PFSK-1 (cell line): ENCODE measurements around the gene FAM111A.

Experiments
- FOXP2 ChIP-seq: optimal IDR thresholded peaks from 2 replicates; pipeline ENCODE3; 2011; ENCODE audit warnings: borderline replicate concordance, control low read depth, inconsistent platforms; ENCODE audit not compliant: insufficient read depth; ENCODE audit errors: extremely low read length, extremely low read depth
- POLR2AphosphoS5 ChIP-seq: IDR thresholded peaks from 2 replicates; pipeline ENCODE4 v1.6.1; 2012; ENCODE audit warnings: low read depth, mild to moderate bottlenecking, control low read depth, low read length, moderate library complexity
- SIN3A ChIP-seq: IDR thresholded peaks from 2 replicates; pipeline ENCODE4 v1.6.1; 2012; ENCODE audit warnings: mild to moderate bottlenecking, low read length, moderate library complexity, borderline replicate concordance; ENCODE audit not compliant: insufficient read depth
- TAF1 ChIP-seq: IDR thresholded peaks from 2 replicates; pipeline ENCODE4 v1.6.1; 2012; ENCODE audit warnings: low read length, control low read depth, borderline replicate concordance; ENCODE audit not compliant: insufficient read depth
- TF ChIP-seq, protein P1 (sequence below), 2 experiments: IDR thresholded peaks; 2 replicates each; pipeline versions ENCODE4 v1.6.1 to v1.8.0; 2011 to 2012; ENCODE audit warnings: low read depth in 2 of 2, low read length in 2 of 2, control low read depth in 1 of 2, inconsistent platforms in 1 of 2, mild to moderate bottlenecking in 1 of 2, moderate library complexity in 1 of 2; ENCODE audit not compliant: insufficient read depth in 1 of 2

The FAM111A gene

DNA sequence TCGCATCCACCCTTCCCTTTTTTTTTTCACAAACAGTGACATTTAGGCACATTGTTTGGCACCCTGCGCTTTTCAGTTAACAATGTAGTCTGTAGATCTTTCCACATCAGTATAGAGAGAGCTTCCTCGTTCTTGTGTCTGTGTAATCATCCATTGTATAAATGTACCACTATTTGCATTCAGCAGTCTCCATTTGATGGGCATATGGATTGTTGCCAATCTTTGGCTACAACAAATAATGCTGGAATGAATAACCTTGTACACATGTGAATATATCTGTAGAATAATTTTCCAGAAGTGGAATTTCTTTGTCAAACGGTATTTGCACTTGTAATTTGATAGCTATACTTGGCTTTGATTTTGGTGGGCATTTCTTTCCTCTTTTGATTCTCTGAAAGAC, 52.9 kb downstream of the FAM111A start:
- TF ChIP-seq, protein P1, sequence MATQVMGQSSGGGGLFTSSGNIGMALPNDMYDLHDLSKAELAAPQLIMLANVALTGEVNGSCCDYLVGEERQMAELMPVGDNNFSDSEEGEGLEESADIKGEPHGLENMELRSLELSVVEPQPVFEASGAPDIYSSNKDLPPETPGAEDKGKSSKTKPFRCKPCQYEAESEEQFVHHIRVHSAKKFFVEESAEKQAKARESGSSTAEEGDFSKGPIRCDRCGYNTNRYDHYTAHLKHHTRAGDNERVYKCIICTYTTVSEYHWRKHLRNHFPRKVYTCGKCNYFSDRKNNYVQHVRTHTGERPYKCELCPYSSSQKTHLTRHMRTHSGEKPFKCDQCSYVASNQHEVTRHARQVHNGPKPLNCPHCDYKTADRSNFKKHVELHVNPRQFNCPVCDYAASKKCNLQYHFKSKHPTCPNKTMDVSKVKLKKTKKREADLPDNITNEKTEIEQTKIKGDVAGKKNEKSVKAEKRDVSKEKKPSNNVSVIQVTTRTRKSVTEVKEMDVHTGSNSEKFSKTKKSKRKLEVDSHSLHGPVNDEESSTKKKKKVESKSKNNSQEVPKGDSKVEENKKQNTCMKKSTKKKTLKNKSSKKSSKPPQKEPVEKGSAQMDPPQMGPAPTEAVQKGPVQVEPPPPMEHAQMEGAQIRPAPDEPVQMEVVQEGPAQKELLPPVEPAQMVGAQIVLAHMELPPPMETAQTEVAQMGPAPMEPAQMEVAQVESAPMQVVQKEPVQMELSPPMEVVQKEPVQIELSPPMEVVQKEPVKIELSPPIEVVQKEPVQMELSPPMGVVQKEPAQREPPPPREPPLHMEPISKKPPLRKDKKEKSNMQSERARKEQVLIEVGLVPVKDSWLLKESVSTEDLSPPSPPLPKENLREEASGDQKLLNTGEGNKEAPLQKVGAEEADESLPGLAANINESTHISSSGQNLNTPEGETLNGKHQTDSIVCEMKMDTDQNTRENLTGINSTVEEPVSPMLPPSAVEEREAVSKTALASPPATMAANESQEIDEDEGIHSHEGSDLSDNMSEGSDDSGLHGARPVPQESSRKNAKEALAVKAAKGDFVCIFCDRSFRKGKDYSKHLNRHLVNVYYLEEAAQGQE (IDR thresholded peaks at IDR 0.05; ENCODE audit: insufficient read depth in 1 of 2, low read depth in 2 of 2, low read length in 2 of 2) = no peak
- TF ChIP-seq FOXP2 (no peak), TAF1 (no peak), POLR2AphosphoS5 (no peak), SIN3A (no peak)

- TF ChIP-seq POLR2AphosphoS5 (no peak), FOXP2 (no peak), TAF1 (no peak), SIN3A (no peak)
- TF ChIP-seq, protein P1 (IDR thresholded peaks at IDR 0.05; ENCODE audit: insufficient read depth in 1 of 2, low read depth in 2 of 2, low read length in 2 of 2) = no peak
These were observed 54.1 kb downstream of the FAM111A start for GRCh38 chr11:59196777-59197176.

GRCh38 chr11:59197991-59198390, 55.3 kb downstream of the FAM111A start:
- TF ChIP-seq TAF1 (no peak), SIN3A (no peak), FOXP2 (no peak), POLR2AphosphoS5 (no peak)
- TF ChIP-seq, protein P1 (IDR thresholded peaks at IDR 0.05; ENCODE audit: insufficient read depth in 1 of 2, low read depth in 2 of 2, low read length in 2 of 2) = no peak

DNA sequence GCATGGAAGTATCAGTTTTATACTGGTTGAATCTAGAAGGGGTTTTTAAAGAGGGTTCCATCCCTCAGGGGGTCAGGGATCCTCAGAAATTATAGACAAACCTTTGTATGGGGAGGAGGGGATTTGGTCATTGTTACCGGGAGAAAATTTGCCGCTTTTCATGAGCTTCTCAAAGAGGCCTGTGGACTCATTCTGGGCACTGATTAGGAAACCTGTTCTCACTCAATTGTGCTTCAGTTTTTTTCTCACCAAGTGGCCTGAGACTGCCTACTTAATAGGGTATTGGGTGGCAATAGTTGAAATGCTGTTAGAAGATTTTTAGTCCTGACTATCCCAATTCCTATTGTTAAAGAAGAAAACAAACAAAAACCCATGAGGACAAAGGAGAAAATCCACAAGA, 56.1 kb downstream of the FAM111A start:
- no peak for TF ChIP-seq TAF1
- no peak for TF ChIP-seq POLR2AphosphoS5
- no peak for TF ChIP-seq FOXP2
- TF ChIP-seq SIN3A = no peak
- TF ChIP-seq, protein P1 (IDR thresholded peaks at IDR 0.05; ENCODE audit: insufficient read depth in 1 of 2, low read depth in 2 of 2, low read length in 2 of 2) = no peak
